ENCODE results near the gene SETD5. TPM values are rescaled to one million over a fixed set of nuclear protein-coding genes. Genes with fewer than 3 reads are reported as not detected.

Gene SETD5
- total RNA-seq, 2 donors from 2014 or later: 89.1 to 91.3 TPM

DNA sequence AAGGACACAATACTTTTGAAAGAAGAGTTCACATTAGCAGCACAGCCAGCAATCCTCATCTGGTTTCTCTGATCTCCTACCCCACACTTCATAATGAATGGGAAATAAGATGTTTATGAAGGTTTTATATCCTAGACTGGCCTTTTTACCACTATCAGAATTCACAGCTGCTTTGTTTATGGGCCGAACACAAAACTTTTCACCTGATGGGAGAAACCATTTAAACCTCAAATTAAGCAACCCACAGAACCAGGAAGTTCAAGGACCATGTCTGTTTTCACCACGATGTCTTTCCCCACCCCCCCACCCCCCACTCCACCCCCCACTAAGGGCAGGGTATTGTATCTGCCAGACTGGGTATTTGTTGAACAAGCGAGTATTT lies 11.3 kb upstream of the SETD5 start:
- TF ChIP-seq, protein P1, sequence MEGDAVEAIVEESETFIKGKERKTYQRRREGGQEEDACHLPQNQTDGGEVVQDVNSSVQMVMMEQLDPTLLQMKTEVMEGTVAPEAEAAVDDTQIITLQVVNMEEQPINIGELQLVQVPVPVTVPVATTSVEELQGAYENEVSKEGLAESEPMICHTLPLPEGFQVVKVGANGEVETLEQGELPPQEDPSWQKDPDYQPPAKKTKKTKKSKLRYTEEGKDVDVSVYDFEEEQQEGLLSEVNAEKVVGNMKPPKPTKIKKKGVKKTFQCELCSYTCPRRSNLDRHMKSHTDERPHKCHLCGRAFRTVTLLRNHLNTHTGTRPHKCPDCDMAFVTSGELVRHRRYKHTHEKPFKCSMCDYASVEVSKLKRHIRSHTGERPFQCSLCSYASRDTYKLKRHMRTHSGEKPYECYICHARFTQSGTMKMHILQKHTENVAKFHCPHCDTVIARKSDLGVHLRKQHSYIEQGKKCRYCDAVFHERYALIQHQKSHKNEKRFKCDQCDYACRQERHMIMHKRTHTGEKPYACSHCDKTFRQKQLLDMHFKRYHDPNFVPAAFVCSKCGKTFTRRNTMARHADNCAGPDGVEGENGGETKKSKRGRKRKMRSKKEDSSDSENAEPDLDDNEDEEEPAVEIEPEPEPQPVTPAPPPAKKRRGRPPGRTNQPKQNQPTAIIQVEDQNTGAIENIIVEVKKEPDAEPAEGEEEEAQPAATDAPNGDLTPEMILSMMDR (IDR thresholded peaks at IDR 0.05): no peak
- H3K9me3 ChIP-seq: no peaks in the 10 kb centered on the region
- no peaks in the 10 kb centered on the region for H3K4me1 ChIP-seq
- no peak overlapping the region for H3K27ac ChIP-seq
- no peak overlapping the region for H3K4me3 ChIP-seq
- peaks cover 45% of the 10 kb centered on the region for H3K36me3 ChIP-seq
- H3K9ac ChIP-seq (ENCODE audit: low read depth in 2 of 2, low read length in 2 of 2): no peak overlapping the region
- H3K27me3 ChIP-seq: no peaks in the 10 kb centered on the region
- no peak for DNase-seq
- intact Hi-C loops (cut with DNase I): loop anchor here (5.0 kb wide), 1 partner anchor 56 kb away; no protein-coding TSS in a partner anchor

DNA sequence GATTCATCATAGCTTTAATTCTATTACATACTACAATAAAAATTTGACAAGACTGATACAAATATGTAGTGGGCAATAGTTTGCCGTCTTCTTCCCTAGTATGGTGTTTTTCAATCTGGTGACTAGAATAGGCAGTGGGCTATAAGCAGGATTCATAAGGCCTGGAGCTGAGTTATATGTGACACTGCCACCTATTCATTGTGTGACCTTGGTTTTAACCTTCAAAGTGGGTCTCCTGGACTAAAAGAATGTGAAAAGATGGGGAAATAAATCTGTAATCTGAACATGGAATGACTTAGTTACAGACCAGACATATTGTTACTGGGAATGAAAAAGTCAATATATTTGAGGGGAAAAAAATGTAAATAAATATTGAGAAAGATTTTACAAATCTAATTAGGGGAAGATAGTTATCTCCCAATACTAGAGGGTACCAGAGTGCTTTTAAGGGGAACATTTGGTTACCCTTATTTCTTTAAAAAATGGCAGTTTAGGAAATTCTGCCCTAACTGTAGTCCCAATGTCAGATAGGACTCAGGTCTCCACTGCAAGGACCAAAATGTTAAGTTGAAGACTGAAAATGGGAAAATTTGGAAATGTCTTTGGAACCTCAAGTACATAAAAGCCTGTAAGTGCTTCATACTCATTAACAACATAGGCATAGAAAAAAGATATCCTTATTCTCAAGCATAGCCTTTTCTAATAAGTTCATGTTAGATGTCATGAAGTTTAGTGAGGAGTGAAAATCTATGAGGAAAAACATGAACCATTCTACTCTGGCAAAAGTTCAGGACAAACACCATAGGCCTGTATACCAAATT lies 10.7 kb upstream of the SETD5 start:
- Histone ChIP-seq H3K27ac (no peak overlapping the region), H3K27me3 (no peaks in the 10 kb centered on the region), H3K4me3 (no peak overlapping the region), H3K4me1 (no peaks in the 10 kb centered on the region), H3K9me3 (no peaks in the 10 kb centered on the region), H3K36me3 (peaks cover 45% of the 10 kb centered on the region), H3K9ac (ENCODE audit: low read depth in 2 of 2, low read length in 2 of 2) (no peak overlapping the region)
- no peak for DNase-seq
- TF ChIP-seq, protein P1 (IDR thresholded peaks at IDR 0.05): no peak
- intact Hi-C loops (cut with DNase I): loop anchor here (5.0 kb wide), 1 partner anchor 56 kb away; no protein-coding TSS in a partner anchor

DNA sequence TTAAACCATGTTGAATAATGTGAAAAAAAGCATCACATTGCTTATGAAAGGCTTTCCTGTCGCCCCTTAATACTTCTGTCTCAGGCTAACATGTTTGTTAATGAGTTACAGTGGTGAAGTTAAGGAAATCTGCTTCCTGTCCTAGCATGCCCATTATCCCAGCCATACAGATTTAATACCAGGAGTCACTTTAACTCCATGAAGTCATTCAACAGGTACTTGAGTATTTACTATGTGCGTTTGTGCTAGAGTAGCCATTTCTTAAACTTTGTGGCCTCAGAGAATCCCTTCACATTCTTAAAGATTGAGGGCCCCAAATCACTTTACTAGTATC lies 10.1 kb upstream of the SETD5 start:
- Histone ChIP-seq H3K36me3 (peaks cover 45% of the 10 kb centered on the region), H3K9ac (ENCODE audit: low read depth in 2 of 2, low read length in 2 of 2) (no peak overlapping the region), H3K4me3 (no peak overlapping the region), H3K27ac (no peak overlapping the region), H3K4me1 (peaks cover 3% of the 10 kb centered on the region), H3K9me3 (no peaks in the 10 kb centered on the region), H3K27me3 (no peaks in the 10 kb centered on the region)
- TF ChIP-seq, protein P1 (IDR thresholded peaks at IDR 0.05): no peak
- intact Hi-C loops (cut with DNase I): loop anchor here (5.0 kb wide), 1 partner anchor 55 kb away; no protein-coding TSS in a partner anchor
- no peak for DNase-seq

DNA sequence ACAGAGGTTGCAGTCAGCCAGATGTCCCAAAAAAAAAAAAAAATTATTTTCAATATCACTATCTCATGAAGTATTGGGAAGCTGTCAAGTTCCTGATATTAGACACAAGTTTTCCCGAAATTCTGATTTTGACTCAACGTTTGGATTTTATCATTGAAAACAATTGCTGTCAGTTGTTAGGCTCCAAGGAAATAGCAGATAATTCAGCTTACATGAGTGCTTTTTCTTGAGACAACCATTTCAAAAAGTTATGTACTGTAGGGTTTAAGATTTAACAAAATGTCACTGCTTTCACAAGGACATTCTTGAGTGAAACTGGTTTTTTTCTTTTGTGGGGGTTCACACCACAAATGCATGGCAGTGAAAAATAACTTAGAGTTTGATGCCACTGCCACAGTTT lies 9.3 kb upstream of the SETD5 start:
- H3K27ac ChIP-seq: no peak overlapping the region
- H3K4me1 ChIP-seq: peaks cover 5% of the 10 kb centered on the region
- no peak overlapping the region for H3K4me3 ChIP-seq
- no peaks in the 10 kb centered on the region for H3K9me3 ChIP-seq
- TF ChIP-seq, protein P1 (IDR thresholded peaks at IDR 0.05): no peak
- H3K27me3 ChIP-seq: no peaks in the 10 kb centered on the region
- intact Hi-C loops (cut with DNase I): loop anchor here (5.0 kb wide), 1 partner anchor 54 kb away; no protein-coding TSS in a partner anchor
- no peak for DNase-seq
- H3K36me3 ChIP-seq: peaks cover 45% of the 10 kb centered on the region
- no peak overlapping the region for H3K9ac ChIP-seq (ENCODE audit: low read depth in 2 of 2, low read length in 2 of 2)

DNA sequence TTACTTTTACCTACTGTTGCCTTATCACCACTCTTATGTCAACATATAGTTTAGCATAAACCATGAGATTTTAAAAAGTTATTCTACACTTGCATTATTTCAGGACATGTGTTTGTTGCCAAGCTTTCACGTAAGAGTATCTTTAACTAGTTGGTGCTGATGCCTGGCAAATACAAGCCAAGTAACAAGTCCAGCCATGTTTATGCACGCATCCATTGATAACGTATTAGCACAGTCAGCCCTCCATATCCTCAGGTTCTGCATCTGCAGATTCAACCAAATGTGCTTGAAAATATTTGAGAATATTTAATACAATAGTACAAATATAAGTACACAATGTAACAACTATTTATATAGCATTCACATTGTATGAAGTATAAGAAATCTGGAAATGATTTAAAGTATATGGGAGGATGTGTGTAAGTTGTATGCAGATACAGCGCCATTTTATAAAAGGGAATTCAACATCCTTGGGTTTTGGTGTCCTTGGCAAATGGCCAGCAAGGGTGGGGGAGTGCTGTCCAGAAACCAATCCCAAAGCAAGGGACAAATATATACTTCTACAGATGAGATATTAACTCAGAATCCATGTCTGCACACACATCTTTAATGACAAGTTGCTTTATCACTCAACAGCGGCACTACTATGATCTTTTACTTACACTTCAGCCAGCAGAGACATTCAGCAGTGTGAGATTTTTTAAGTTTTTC lies 8.7 kb upstream of the SETD5 start:
- no peak for DNase-seq
- TF ChIP-seq, protein P1 (IDR thresholded peaks at IDR 0.05): no peak
- H3K9ac ChIP-seq (ENCODE audit: low read depth in 2 of 2, low read length in 2 of 2): no peak overlapping the region
- intact Hi-C loops (cut with DNase I): loop anchor here (5.0 kb wide), 1 partner anchor 54 kb away; no protein-coding TSS in a partner anchor
- no peaks in the 10 kb centered on the region for H3K27me3 ChIP-seq
- H3K36me3 ChIP-seq: peaks cover 39% of the 10 kb centered on the region
- H3K27ac ChIP-seq: no peak overlapping the region
- H3K4me3 ChIP-seq: no peak overlapping the region
- no peaks in the 10 kb centered on the region for H3K9me3 ChIP-seq
- peaks cover 5% of the 10 kb centered on the region for H3K4me1 ChIP-seq
